ENCODE results near the gene MAP7. TPM values are rescaled to one million over a fixed set of nuclear protein-coding genes. Genes with fewer than 3 reads are reported as not detected.

MAP7 gene
- total RNA-seq, 1 donor, result 1.4 TPM

- Histone ChIP-seq H3K4me2 (ENCODE audit: insufficient read depth, low read length) (no peak overlapping the region), H3K79me2 (ENCODE audit: insufficient read depth, low read length) (no peaks in the 10 kb centered on the region), H3K4me3 (ENCODE audit: insufficient read depth, low read length) (no peak overlapping the region), H3K4me1 (ENCODE audit: insufficient read depth, low read length) (no peaks in the 10 kb centered on the region), H3K27ac (ENCODE audit: low read depth, low read length) (no peak overlapping the region), H3K36me3 (ENCODE audit: insufficient read depth, low read length) (no peaks in the 10 kb centered on the region), H2AFZ (ENCODE audit: low read length) (no peak overlapping the region), H4K20me1 (ENCODE audit: insufficient read depth, low read length) (no peaks in the 10 kb centered on the region), H3K27me3 (ENCODE audit: insufficient read depth, low read length) (peaks cover 9% of the 10 kb centered on the region), H3K9me3 (ENCODE audit: low read depth, low read length) (no peaks in the 10 kb centered on the region)
- TF ChIP-seq CTCF (IDR thresholded peaks at IDR 0.05; ENCODE audit: extremely low read depth, low read depth, low read length), result no peak
- DNase-seq (ENCODE audit: insufficient read length, low spot score, missing footprints), result no peak
These were observed 214.4 kb downstream of the MAP7 start for GRCh38 chr6:136335736-136336363.

- Histone ChIP-seq H3K4me3 (ENCODE audit: insufficient read depth, low read length) (no peak overlapping the region), H3K79me2 (ENCODE audit: insufficient read depth, low read length) (no peaks in the 10 kb centered on the region), H4K20me1 (ENCODE audit: insufficient read depth, low read length) (no peaks in the 10 kb centered on the region), H2AFZ (ENCODE audit: low read length) (no peak overlapping the region), H3K27ac (ENCODE audit: low read depth, low read length) (no peak overlapping the region), H3K4me1 (ENCODE audit: insufficient read depth, low read length) (no peaks in the 10 kb centered on the region), H3K9me3 (ENCODE audit: low read depth, low read length) (no peaks in the 10 kb centered on the region), H3K4me2 (ENCODE audit: insufficient read depth, low read length) (no peak overlapping the region), H3K36me3 (ENCODE audit: insufficient read depth, low read length) (no peaks in the 10 kb centered on the region), H3K27me3 (ENCODE audit: insufficient read depth, low read length) (peaks cover 9% of the 10 kb centered on the region)
- no peak for TF ChIP-seq CTCF (IDR thresholded peaks at IDR 0.05; ENCODE audit: extremely low read depth, low read depth, low read length)
- no peak for DNase-seq (ENCODE audit: insufficient read length, low spot score, missing footprints)
These were observed 215.4 kb downstream of the MAP7 start for GRCh38 chr6:136334853-136335252.

- Histone ChIP-seq H3K27ac (ENCODE audit: low read depth, low read length) (no peak overlapping the region), H3K4me3 (ENCODE audit: insufficient read depth, low read length) (no peak overlapping the region), H2AFZ (ENCODE audit: low read length) (no peak overlapping the region), H3K4me2 (ENCODE audit: insufficient read depth, low read length) (no peak overlapping the region), H3K4me1 (ENCODE audit: insufficient read depth, low read length) (no peaks in the 10 kb centered on the region), H3K27me3 (ENCODE audit: insufficient read depth, low read length) (peaks cover 12% of the 10 kb centered on the region), H3K79me2 (ENCODE audit: insufficient read depth, low read length) (no peaks in the 10 kb centered on the region), H4K20me1 (ENCODE audit: insufficient read depth, low read length) (no peaks in the 10 kb centered on the region), H3K36me3 (ENCODE audit: insufficient read depth, low read length) (no peaks in the 10 kb centered on the region), H3K9me3 (ENCODE audit: low read depth, low read length) (no peaks in the 10 kb centered on the region)
- no peak for TF ChIP-seq CTCF (IDR thresholded peaks at IDR 0.05; ENCODE audit: extremely low read depth, low read depth, low read length)
- DNase-seq (ENCODE audit: insufficient read length, low spot score, missing footprints), result no peak
These were observed 215.8 kb downstream of the MAP7 start for GRCh38 chr6:136334465-136334846.

- H3K9me3 ChIP-seq (ENCODE audit: low read depth, low read length), result no peaks in the 10 kb centered on the region
- no peaks in the 10 kb centered on the region for H3K36me3 ChIP-seq (ENCODE audit: insufficient read depth, low read length)
- peaks cover 12% of the 10 kb centered on the region for H3K27me3 ChIP-seq (ENCODE audit: insufficient read depth, low read length)
- H3K27ac ChIP-seq (ENCODE audit: low read depth, low read length), result no peak overlapping the region
- DNase-seq (ENCODE audit: insufficient read length, low spot score, missing footprints), result no peak
- no peak overlapping the region for H3K4me2 ChIP-seq (ENCODE audit: insufficient read depth, low read length)
- no peaks in the 10 kb centered on the region for H4K20me1 ChIP-seq (ENCODE audit: insufficient read depth, low read length)
- no peaks in the 10 kb centered on the region for H3K4me1 ChIP-seq (ENCODE audit: insufficient read depth, low read length)
- H3K4me3 ChIP-seq (ENCODE audit: insufficient read depth, low read length), result no peak overlapping the region
- TF ChIP-seq CTCF (IDR thresholded peaks at IDR 0.05; ENCODE audit: extremely low read depth, low read depth, low read length), result no peak
- H3K79me2 ChIP-seq (ENCODE audit: insufficient read depth, low read length), result no peaks in the 10 kb centered on the region
- no peak overlapping the region for H2AFZ ChIP-seq (ENCODE audit: low read length)
These were observed 216.3 kb downstream of the MAP7 start for GRCh38 chr6:136333824-136334464.

All from osteoblast (primary cell).